GM19351 (cell line): ENCODE results near the gene KCTD17.

Source experiments
- ATAC-seq: cut with Tn5 transposase; IDR thresholded peaks from one replicate; pipeline ENCODE4 v1.9.1; 2021; ENCODE audit warnings: mild to moderate bottlenecking, moderate library complexity; ENCODE audit not compliant: unreplicated experiment

Gene KCTD17

GRCh38 chr22:37043209-37043827, 8.2 kb upstream of the KCTD17 start:
- ATAC-seq, result no peak

GRCh38 chr22:37043828-37044538, 7.6 kb upstream of the KCTD17 start:
- no peak for ATAC-seq

GRCh38 chr22:37044634-37045625, 6.6 kb upstream of the KCTD17 start:
- no peak for ATAC-seq

GRCh38 chr22:37045958-37046357, 5.6 kb upstream of the KCTD17 start:
- ATAC-seq, result no peak

- no peak for ATAC-seq
Observed at GRCh38 chr22:37046589-37046988, 5.0 kb upstream of the KCTD17 start.

- no peak for ATAC-seq
Observed at GRCh38 chr22:37047006-37047405, 4.5 kb upstream of the KCTD17 start.

- no peak for ATAC-seq
Observed at GRCh38 chr22:37048133-37048532, 3.4 kb upstream of the KCTD17 start.

- no peak for ATAC-seq
Observed at GRCh38 chr22:37049224-37049623, 2.3 kb upstream of the KCTD17 start.

GRCh38 chr22:37050913-37051312, 629 bp upstream of the KCTD17 start:
- ATAC-seq, result no peak

- ATAC-seq, result no peak
Observed at GRCh38 chr22:37052386-37053309, 1.1 kb downstream of the KCTD17 start.

GRCh38 chr22:37053310-37054055, 1.9 kb downstream of the KCTD17 start:
- ATAC-seq, result no peak

- ATAC-seq, result no peak
Observed at GRCh38 chr22:37054056-37054395, 2.5 kb downstream of the KCTD17 start.

- no peak for ATAC-seq
Observed at GRCh38 chr22:37054600-37055365, 3.2 kb downstream of the KCTD17 start.

- ATAC-seq, result no peak
Observed at GRCh38 chr22:37056246-37056645, 4.7 kb downstream of the KCTD17 start.

GRCh38 chr22:37057226-37057625, 5.7 kb downstream of the KCTD17 start:
- no peak for ATAC-seq

- ATAC-seq, result no peak
Observed at GRCh38 chr22:37057796-37058510, 6.4 kb downstream of the KCTD17 start.

- no peak for ATAC-seq
Observed at GRCh38 chr22:37058917-37059701, 7.6 kb downstream of the KCTD17 start.
